ENCODE data around the gene GGT6.

- TF ChIP-seq, protein P1, sequence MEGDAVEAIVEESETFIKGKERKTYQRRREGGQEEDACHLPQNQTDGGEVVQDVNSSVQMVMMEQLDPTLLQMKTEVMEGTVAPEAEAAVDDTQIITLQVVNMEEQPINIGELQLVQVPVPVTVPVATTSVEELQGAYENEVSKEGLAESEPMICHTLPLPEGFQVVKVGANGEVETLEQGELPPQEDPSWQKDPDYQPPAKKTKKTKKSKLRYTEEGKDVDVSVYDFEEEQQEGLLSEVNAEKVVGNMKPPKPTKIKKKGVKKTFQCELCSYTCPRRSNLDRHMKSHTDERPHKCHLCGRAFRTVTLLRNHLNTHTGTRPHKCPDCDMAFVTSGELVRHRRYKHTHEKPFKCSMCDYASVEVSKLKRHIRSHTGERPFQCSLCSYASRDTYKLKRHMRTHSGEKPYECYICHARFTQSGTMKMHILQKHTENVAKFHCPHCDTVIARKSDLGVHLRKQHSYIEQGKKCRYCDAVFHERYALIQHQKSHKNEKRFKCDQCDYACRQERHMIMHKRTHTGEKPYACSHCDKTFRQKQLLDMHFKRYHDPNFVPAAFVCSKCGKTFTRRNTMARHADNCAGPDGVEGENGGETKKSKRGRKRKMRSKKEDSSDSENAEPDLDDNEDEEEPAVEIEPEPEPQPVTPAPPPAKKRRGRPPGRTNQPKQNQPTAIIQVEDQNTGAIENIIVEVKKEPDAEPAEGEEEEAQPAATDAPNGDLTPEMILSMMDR (IDR thresholded peaks at IDR 0.05), result no peak
- TF ChIP-seq POLR2AphosphoS5 (IDR thresholded peaks at IDR 0.05; ENCODE audit: insufficient read depth in 1 of 2, low read depth in 1 of 2), result no peak
Observed at GRCh38 chr17:4514779-4515178, 45.6 kb downstream of the GGT6 start.
